Forelimb muscle (tissue), 1 donor: ENCODE results near the gene GSG1L. TPM values are rescaled to one million over a fixed set of nuclear protein-coding genes. Genes with fewer than 3 reads are reported as not detected.
"Not testable (repeated sequence)": the region's sequence is repeated elsewhere in the genome, so short reads cannot be mapped to it uniquely, and the experiment has no call there.

Source experiments
- DNase-seq: peaks from one replicate; pipeline ENCODE4 v3.0.0-alpha.2; 2013; ENCODE audit warnings: low read depth
- polyA plus RNA-seq: library from polyadenylated mRNA; unstranded; fragments of 120-200 nt; gene quantifications from one replicate; pipeline ENCODE4 v1.2.1, GENCODE V29; 2013; ENCODE audit not compliant: insufficient read length

Gene GSG1L
- polyA plus RNA-seq, 1 donor: 2.0 TPM

- no peak for DNase-seq
These were observed 160.4 kb downstream of the GSG1L start for GRCh38 chr16:27903046-27903655.

DNA sequence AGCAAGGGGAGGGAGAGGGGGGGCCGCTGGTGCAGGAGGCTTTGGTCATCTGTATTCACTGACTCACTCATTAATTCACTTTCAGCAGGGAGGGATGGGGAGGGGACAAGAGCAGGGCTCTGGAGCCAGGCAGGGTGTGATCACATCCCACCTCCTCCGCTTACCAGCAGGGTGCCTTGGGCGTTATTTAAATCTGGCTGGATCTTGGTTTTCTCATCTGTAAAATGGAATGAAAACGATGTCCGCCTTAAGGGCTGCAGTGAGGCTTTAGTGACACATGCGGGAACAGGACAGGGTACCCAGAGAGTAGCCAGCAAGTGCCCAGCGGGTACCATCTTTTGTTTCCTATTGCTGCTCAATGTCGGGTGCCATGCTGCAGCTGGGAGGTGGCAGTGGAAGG is 161.0 kb downstream of the GSG1L start:
- no peak for DNase-seq

DNA sequence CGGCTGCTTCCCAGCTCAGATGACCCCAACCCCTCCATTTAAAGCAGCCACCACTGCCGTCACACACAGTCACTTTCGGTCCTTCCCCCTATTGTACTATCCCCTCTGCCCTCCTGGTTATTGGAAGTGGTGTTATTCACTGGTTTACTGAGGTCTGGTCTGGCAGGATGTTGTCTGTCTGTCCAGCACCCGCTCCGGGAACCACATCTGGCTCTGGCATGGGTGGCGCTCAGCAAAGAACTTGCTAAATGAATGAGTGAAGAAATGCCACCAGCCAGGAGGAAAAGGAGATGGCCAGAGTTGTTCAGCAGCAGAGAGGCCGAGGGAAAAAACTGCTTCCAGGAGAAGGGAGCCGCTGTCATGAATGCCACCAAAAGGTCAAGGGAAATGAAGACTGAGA is 161.6 kb downstream of the GSG1L start:
- DNase-seq: no peak

- DNase-seq: no peak
These were observed 163.8 kb downstream of the GSG1L start for GRCh38 chr16:27899736-27900135.

DNA sequence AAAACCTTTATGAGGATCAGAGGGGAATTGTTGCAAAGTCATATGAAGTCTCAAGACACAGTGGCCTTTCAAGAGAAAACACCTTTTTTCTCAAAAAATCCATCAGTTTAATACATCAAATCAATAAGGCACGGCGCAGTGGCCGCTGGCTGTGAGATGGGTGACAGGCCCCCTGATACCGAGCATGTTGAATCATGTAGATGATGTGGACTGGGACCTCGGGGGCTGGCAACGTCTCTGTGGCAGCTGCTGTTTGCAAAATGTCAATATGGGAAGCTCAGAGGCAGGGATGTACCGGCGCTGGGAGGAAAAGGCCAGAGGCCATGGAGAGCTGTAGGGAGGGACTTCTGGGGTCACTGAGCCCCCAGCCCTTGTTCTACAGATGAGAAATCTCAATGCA is 169.1 kb downstream of the GSG1L start:
- DNase-seq: no peak

DNA sequence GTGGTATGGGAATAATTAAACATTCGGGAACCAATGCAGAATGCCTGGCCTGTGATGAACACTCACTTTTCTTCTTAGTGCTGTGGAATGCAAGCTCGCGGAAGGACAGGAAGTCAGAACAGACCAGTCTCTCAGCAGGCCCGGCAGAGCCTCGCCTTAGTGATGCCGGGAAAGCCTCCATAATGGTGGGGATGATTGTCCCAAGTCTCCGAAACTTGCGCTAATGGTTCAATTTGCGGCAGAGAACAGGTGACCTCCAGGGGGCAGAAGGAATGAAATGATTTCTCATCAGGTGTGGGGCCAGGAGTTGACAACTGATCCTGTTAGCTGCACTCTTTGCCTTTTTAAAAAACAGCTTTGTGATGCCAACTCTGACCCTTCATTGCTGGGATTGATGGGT is 170.6 kb downstream of the GSG1L start:
- no peak for DNase-seq

DNA sequence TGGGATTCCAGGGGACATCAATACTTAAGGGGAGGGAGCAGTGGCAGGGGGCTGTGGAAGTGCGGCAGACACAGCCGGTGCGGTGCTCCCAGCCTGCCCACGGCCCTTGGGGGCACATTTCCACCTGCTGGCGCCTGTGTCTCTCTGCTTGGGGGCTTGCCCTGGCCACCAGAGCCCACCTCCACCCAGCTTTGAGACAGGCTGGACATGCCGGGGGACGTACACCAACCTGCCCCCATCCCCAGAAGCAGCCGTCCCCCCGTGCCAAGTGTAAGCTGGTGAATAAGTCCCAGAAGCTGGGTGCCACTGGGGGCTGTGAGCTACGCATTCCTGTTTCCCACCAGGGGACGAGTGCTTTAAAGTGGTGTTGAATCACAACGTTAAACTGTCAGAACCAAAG is 172.6 kb downstream of the GSG1L start:
- no peak for DNase-seq

GRCh38 chr16:27890006-27890405 is 173.5 kb downstream of the GSG1L start:
- DNase-seq: no peak

GRCh38 chr16:27883576-27883975 is 179.9 kb downstream of the GSG1L start:
- no peak for DNase-seq

DNA sequence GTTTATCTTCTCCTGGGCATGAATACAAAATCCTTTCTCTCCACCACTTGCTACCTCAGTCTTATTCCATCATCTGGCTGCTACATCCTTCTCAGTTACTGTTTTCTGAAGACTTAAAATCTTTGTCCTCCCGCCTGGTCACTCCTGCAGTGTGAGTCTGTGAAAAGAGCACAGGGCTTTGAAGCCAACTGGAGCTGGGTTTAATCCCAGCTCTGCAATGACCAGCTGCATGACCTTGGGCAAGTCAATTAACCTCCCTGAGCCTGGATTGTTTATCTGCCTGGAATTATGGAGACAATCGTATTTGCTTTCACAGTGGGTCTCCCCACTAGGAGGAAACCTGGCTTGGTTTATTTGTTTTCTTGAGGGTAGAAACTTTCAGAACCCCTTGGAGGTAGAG is 183.2 kb downstream of the GSG1L start:
- no peak for DNase-seq

DNA sequence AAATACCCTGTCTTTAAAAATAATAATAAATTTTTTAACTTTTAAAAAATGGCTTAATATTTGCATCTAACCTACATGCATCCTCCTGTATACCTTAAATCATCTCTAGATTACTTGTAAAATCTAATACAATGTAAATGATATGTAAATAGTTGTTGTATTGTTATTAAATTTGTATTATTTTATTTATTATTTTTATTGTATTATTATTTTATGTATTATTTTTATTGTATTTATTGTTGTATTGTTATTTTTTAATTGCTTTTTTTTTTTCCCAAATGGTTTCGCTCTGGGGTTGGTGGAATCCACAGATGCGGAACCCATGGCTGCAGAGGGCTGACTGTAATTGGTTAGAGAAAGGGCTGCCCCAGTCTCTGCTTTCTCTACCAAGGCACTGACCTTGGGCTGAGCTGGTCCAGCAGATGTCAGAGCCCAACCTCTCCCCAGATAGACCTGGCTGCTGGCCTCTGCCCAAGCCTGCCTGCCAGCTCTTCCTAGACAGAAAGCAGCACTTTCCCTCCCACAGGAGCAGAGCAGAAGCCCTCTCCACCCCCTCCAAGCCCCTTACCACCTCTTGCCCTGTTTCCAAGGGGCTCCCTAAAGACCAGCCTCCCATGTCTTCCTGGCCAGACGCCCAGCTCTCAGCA is 183.8 kb downstream of the GSG1L start:
- no peak for DNase-seq

GRCh38 chr16:27872627-27873026 is 190.9 kb downstream of the GSG1L start:
- not testable (repeated sequence) for DNase-seq

DNA sequence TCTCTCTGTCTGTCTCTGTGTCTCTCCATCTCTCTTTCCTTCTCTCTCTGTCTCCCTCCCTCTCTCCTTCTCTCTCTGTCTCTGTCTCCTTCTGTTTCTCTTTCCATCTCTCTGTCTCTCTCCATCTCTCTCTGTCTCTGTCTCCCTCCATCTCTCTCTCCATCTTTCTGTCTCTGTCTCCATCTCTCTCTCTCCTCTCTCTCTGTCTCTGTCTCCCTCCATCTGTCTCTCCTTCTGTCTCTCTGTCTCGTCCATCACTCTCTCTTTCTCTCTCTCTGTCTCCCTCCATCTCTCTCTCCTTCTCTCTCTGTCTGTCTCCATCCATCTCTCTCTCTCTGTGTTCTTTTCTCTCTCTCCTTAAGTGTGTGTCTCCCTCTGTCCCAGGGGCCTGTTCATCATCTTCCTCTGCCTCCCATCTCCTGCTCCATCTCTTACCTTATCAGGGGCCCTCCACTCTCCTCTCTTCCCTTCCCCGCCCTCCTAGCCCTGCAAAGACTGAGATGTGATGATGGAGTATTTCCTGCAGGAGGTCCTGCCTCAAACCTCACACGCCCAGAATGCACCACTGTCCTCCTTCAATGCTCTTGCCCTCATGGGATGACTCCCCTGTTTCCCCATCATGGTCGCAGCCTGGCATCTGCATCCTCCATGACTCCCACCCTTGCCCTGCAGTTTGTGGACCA is 193.3 kb downstream of the GSG1L start:
- DNase-seq: no peak

- DNase-seq: no peak
These were observed 194.1 kb downstream of the GSG1L start for GRCh38 chr16:27869411-27869810.

DNA sequence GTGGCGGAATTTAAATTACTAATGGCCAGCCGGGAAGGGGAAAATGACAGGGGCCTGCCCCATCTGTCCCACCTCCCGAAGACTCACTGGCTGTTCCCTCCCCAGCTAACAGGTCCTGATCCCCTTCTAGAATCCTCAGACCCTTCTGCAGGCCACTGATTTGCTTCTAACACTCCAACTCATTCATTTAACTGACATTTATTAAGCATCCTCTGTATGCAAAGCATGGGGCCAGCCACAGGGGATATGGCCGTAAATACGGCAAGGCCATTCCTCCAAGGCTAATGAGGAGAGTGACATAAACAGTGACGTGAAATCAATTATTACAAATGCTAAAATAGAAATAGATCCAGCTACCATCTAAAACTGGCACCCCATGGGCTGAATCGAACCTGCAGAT is 195.3 kb downstream of the GSG1L start:
- no peak for DNase-seq

- DNase-seq: no peak
These were observed 196.1 kb downstream of the GSG1L start for GRCh38 chr16:27867122-27868110.

DNA sequence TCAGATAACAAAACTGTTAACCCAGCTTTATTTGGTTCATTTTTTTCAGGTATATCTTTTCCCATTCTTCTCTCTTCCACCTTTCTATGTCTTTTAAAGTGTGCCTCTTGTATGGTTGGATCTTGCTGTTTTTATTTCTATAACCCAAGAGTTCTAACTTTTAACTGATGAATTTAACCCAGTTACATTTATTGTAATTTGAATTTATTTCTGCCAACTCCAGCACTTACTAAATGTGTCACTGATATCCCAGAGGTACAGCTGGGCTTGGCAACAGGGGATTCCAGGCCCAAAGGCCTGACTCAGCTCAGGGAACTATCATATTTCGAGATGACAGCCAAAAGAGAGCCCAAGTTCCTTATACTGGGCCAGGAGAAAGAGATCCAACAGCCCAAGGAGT is 200.1 kb downstream of the GSG1L start:
- DNase-seq: no peak

- DNase-seq: no peak
These were observed 200.6 kb downstream of the GSG1L start for GRCh38 chr16:27862953-27863352.

DNA sequence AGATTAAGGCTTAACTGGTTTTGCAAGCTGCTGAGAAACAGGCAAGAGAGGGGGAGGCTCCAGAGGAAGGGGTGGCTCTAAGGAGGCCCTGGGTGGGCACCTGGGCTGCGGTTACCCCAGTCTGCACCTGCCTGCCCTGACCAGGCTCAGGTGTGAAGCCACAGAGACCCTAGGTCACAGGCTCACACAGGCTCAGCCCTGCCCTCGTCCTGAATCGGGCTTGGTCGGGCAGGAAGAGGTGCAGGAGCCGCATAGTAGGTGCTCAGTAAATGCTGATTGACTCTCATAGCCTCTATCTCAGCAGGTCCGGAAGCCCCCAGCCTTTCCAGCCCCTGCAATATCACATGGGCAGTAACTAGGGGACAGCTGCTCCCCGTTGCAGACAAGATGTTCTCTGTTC is 203.4 kb downstream of the GSG1L start:
- no peak for DNase-seq

- no peak for DNase-seq
These were observed 204.5 kb downstream of the GSG1L start for GRCh38 chr16:27859020-27859419.

DNA sequence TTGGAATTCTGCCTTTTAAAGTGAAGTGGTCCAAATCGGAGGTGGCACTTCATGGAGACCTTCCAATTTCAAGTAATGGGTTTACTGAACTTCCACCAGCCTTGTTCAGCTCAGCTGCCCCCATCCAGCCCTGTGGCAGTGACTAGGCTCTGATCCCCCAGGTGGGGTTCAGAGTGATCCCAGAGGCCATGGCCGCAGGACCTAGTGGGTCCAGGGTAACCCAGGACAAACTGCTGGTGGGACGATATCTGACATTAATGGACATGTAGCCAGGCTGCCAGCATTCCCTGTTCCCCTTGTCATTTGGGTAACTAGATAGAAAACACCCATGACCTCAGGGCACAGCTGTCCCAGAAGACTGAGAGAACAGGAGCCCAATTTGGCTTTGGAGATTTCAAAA is 209.9 kb downstream of the GSG1L start:
- DNase-seq: no peak

- no peak for DNase-seq
These were observed 210.4 kb downstream of the GSG1L start for GRCh38 chr16:27853101-27853500.
